Endothelial cell of umbilical vein (primary cell): ENCODE data around the gene ISM2. TPM values are rescaled to one million over a fixed set of nuclear protein-coding genes. Genes with fewer than 3 reads are reported as not detected.
A peak's percentile ranks its signal among the peaks of the same experiment; 100 is the strongest.

Source experiments
- BruUV-seq: library from RNA; stranded (reverse); fragments of 400-500 nt; replicated peaks from 2 replicates; lab custom pipeline; 2021; lab: Mats Ljungman, UMichigan
- CTCF ChIA-PET: fragments of 300-600, 350-600 bp; sonication (Branson Sonifier 250); formaldehyde crosslinking; loops from one replicate; lab custom pipeline; 2021; ENCODE audit warnings: antibody characterized with exemption, inconsistent platforms; lab: Charles Lee
- POLR2A ChIA-PET: fragments of 300-600, 350-600 bp; sonication (Branson Sonifier 250); formaldehyde crosslinking; loops from one replicate; lab custom pipeline; 2021; ENCODE audit warnings: antibody characterized with exemption, inconsistent platforms; lab: Charles Lee
- DNase-seq: peaks from one replicate; pipeline ENCODE4 v3.0.0-alpha.2; 2011; ENCODE audit warnings: low read depth, low spot score
- FAIRE-seq: peaks from 2 replicates; lab custom pipeline; 2011; peaks lifted over from hg19 to GRCh38; lab: Jason Lieb, UNC
- H2AFZ ChIP-seq: 2 replicates; pipeline ENCODE4 v1.6.0; 2012; ENCODE audit warnings: low read depth, low read length, control low read depth, inconsistent platforms
- H3K27ac ChIP-seq: 2 replicates; pipeline ENCODE4 v1.5.1; 2011; ENCODE audit warnings: low read depth, mild to moderate bottlenecking, control low read depth, low read length, moderate library complexity; ENCODE audit not compliant: insufficient read depth
- H3K27me3 ChIP-seq, 2 experiments: 2 replicates each; pipeline versions ENCODE4 v1.6.0 to v1.6.1; 2011; ENCODE audit warnings: low read length in 2 of 2, mixed read lengths in 1 of 2; ENCODE audit not compliant: control insufficient read depth in 2 of 2, insufficient read depth in 2 of 2
- H3K36me3 ChIP-seq, 2 experiments: 2 replicates in 1 of 2; 3 replicates in 1 of 2; pipeline ENCODE4 v1.5.1; 2011; ENCODE audit warnings: low read length in 2 of 2, mild to moderate bottlenecking in 1 of 2, moderate library complexity in 1 of 2; ENCODE audit not compliant: control insufficient read depth in 2 of 2, insufficient read depth in 2 of 2; ENCODE audit errors: extremely low read depth in 1 of 2
- H3K4me1 ChIP-seq: 3 replicates; pipeline ENCODE4 v1.5.1; 2011; ENCODE audit warnings: mild to moderate bottlenecking, low read length; ENCODE audit not compliant: control insufficient read depth, insufficient read depth; ENCODE audit errors: extremely low read depth
- H3K4me2 ChIP-seq: 2 replicates; pipeline ENCODE4 v1.6.1; 2011; ENCODE audit warnings: low read length, control low read depth, mixed read lengths; ENCODE audit not compliant: insufficient read depth
- H3K4me3 ChIP-seq, 3 experiments: fragments of 200-600 bp in 1 of 3; sonication (generic), shearing (Covaris generic) in 1 of 3; replicated peaks in 1 of 3; 2 replicates each; pipeline ENCODE4 v1.5.1; 2011 to 2016; ENCODE audit warnings: control low read depth in 3 of 3, low read length in 3 of 3, mild to moderate bottlenecking in 2 of 3, inconsistent platforms in 1 of 3, low read depth in 1 of 3, moderate library complexity in 1 of 3; ENCODE audit not compliant: insufficient read depth in 1 of 3
- H3K79me2 ChIP-seq: 2 replicates; pipeline ENCODE4 v1.6.0; 2012; ENCODE audit warnings: low read length, inconsistent platforms; ENCODE audit not compliant: control insufficient read depth, insufficient read depth
- H3K9ac ChIP-seq: replicated peaks from 2 replicates; pipeline ENCODE3; 2011; ENCODE audit warnings: low read length, control low read depth; ENCODE audit not compliant: insufficient read depth; ENCODE audit errors: extremely low read depth
- H3K9me1 ChIP-seq: replicated peaks from 3 replicates; pipeline ENCODE4 v1.6.0; 2011; ENCODE audit warnings: mild to moderate bottlenecking, low read length; ENCODE audit not compliant: control insufficient read depth, insufficient read depth; ENCODE audit errors: extremely low read depth
- H3K9me3 ChIP-seq: replicated peaks from 2 replicates; pipeline ENCODE4 v1.5.1; 2012; ENCODE audit warnings: low read length, inconsistent platforms; ENCODE audit not compliant: control insufficient read depth, insufficient read depth
- H4K20me1 ChIP-seq: replicated peaks from 2 replicates; pipeline ENCODE3; 2011; ENCODE audit warnings: mild to moderate bottlenecking, low read length; ENCODE audit not compliant: control insufficient read depth, insufficient read depth; ENCODE audit errors: extremely low read depth
- CTCF ChIP-seq, 2 donors: IDR thresholded peaks; 1 replicate in 1 of 2; 2 replicates in 1 of 2; pipeline ENCODE4 v1.5.1; 2011; ENCODE audit warnings: low read length in 2 of 2, mild to moderate bottlenecking in 2 of 2, moderate library complexity in 2 of 2, control low read depth in 1 of 2, inconsistent platforms in 1 of 2, low read depth in 1 of 2; ENCODE audit not compliant: insufficient read depth in 1 of 2; ENCODE audit errors: extremely low read depth in 1 of 2
- EZH2 ChIP-seq: IDR thresholded peaks from 2 replicates; pipeline ENCODE4 v1.6.1; 2012; ENCODE audit warnings: borderline replicate concordance, low read depth, mild to moderate bottlenecking, moderate library complexity, low read length, inconsistent platforms; ENCODE audit not compliant: severe bottlenecking
- FOS ChIP-seq: IDR thresholded peaks from 2 replicates; pipeline ENCODE4 v1.6.1; 2011; ENCODE audit warnings: mild to moderate bottlenecking, low read length, moderate library complexity, borderline replicate concordance; ENCODE audit not compliant: insufficient read depth
- JUN ChIP-seq: IDR thresholded peaks from 2 replicates; pipeline ENCODE4 v1.6.1; 2011; ENCODE audit warnings: borderline replicate concordance, low read depth; ENCODE audit not compliant: insufficient read length, insufficient read depth
- MAX ChIP-seq: IDR thresholded peaks from 2 replicates; pipeline ENCODE4 v1.6.1; 2011; ENCODE audit not compliant: insufficient read depth, insufficient read length
- MYC ChIP-seq: IDR thresholded peaks from one replicate; pipeline ENCODE4 v1.6.1; 2011; ENCODE audit warnings: mild to moderate bottlenecking, low read depth, low read length
- POLR2A ChIP-seq: IDR thresholded peaks from 2 replicates; pipeline ENCODE4 v1.6.1; 2012; ENCODE audit warnings: low read depth, mild to moderate bottlenecking, control low read depth, low read length
- POLR2AphosphoS5 ChIP-seq: IDR thresholded peaks from 2 replicates; pipeline ENCODE4 v1.6.1; 2012; ENCODE audit warnings: low read depth, mild to moderate bottlenecking, control low read depth, low read length, moderate library complexity; ENCODE audit not compliant: insufficient read depth
- dilution Hi-C: fragments of 300-500 bp; cut with MboI; formaldehyde crosslinking; loops from one replicate; pipeline ENCODE4 v1.15.0; 2019; ENCODE audit warnings: low sequenced_read_pairs; ENCODE audit not compliant: extremely low pct_ligation_motif_present
- intact Hi-C: fragments of 100-400 bp; cut with micrococcal nuclease; formaldehyde crosslinking; loops from one replicate; pipeline ENCODE4 v1.10.0; 2022
- polyA plus RNA-seq, 4 experiments: library from polyadenylated mRNA; depleted of rRNA in 3 of 4; stranded (reverse) in 3 of 4; unstranded in 1 of 4; fragments of >200 nt; gene quantifications; 2 replicates each; pipeline versions ENCODE4 v1.2.1 to v1.2.3, GENCODE V29; 2011 to 2012; ENCODE audit warnings: missing spikeins in 1 of 4
- total RNA-seq: library from RNA; stranded (reverse); gene quantifications from 2 replicates; pipeline ENCODE4 v1.2.3, GENCODE V29; 2021

Gene ISM2
- total and polyA plus RNA-seq, 2 donors (not counting 3 experiments of a cell fraction or from before 2014, with no cell fraction given): not detected

GRCh38 chr14:77455966-77456640 lies 42.5 kb downstream of the ISM2 start:
- DNase-seq: no peak
- peaks cover 0 to 9% of the 10 kb centered on the region in 2 experiments for H3K36me3 ChIP-seq
- H3K4me3 ChIP-seq: peak overlapping the region in 1 of 3 experiments; percentile 86
- TF ChIP-seq CTCF (IDR thresholded peaks at IDR 0.05; ENCODE audit: extremely low read depth in 1 of 2, insufficient read depth in 1 of 2, low read depth in 1 of 2, low read length in 2 of 2): no peak
- no peak for TF ChIP-seq POLR2AphosphoS5
- TF ChIP-seq FOS: no peak
- no peak for TF ChIP-seq MAX
- TF ChIP-seq POLR2A: no peak
- TF ChIP-seq MYC: no peak
- TF ChIP-seq EZH2: no peak
- no peak for TF ChIP-seq JUN
- ChIA-PET POLR2A (no interaction called here), CTCF (interaction anchor here (1.9 kb wide), 1 partner anchor 86 kb away, joined by 4 read pairs; no protein-coding TSS in a partner anchor)
- peaks cover 21% of the 10 kb centered on the region for H3K4me1 ChIP-seq
- FAIRE-seq: peak; percentile 8
- H3K79me2 ChIP-seq: peaks cover 36% of the 10 kb centered on the region
- H3K9ac ChIP-seq: peak overlapping the region; percentile 87
- H3K27me3 ChIP-seq: no peaks in the 10 kb centered on the region
- H3K27ac ChIP-seq: no peak overlapping the region
- dilution Hi-C loops (no loop called here), intact Hi-C loops (loop anchor here (5.0 kb wide), 3 partner anchors 201 to 359 kb away; partner anchors contain the start of gene CIPC)
- peaks cover 2% of the 10 kb centered on the region for H4K20me1 ChIP-seq
- BruUV-seq: no TSS peak
- H3K9me1 ChIP-seq: no peaks in the 10 kb centered on the region
- H3K9me3 ChIP-seq: no peaks in the 10 kb centered on the region
- H3K4me2 ChIP-seq: peak overlapping the region; percentile 81
- no peak overlapping the region for H2AFZ ChIP-seq
